Ishikawa (cell line): ENCODE results near the gene HOXB5.

Experiments used
- CEBPB ChIP-seq: IDR thresholded peaks from 2 replicates; pipeline ENCODE4 v1.6.1; 2012
- CREB1 ChIP-seq: IDR thresholded peaks from 2 replicates; pipeline ENCODE4 v1.6.1; 2012; ENCODE audit warnings: low read depth
- EGR1 ChIP-seq: IDR thresholded peaks from 2 replicates; pipeline ENCODE4 v1.6.1; 2012
- EP300 ChIP-seq: IDR thresholded peaks from 2 replicates; pipeline ENCODE4 v1.6.1; 2012; ENCODE audit warnings: borderline replicate concordance
- FOXM1 ChIP-seq: IDR thresholded peaks from 2 replicates; pipeline ENCODE4 v1.6.1; 2012; ENCODE audit warnings: low read depth, borderline replicate concordance
- MAX ChIP-seq: IDR thresholded peaks from 2 replicates; pipeline ENCODE4 v1.6.1; 2012
- NFIC ChIP-seq: IDR thresholded peaks from 2 replicates; pipeline ENCODE4 v1.6.1; 2012
- RAD21 ChIP-seq: IDR thresholded peaks from 2 replicates; pipeline ENCODE4 v1.6.1; 2012; ENCODE audit warnings: low read depth
- TAF1 ChIP-seq: IDR thresholded peaks from 2 replicates; pipeline ENCODE4 v1.6.1; 2012; ENCODE audit warnings: low read depth, mild to moderate bottlenecking
- TCF12 ChIP-seq: IDR thresholded peaks from 2 replicates; pipeline ENCODE4 v1.6.1; 2012; ENCODE audit warnings: low read depth
- TEAD4 ChIP-seq: IDR thresholded peaks from 2 replicates; pipeline ENCODE4 v1.6.1; 2012
- YY1 ChIP-seq: IDR thresholded peaks from 2 replicates; pipeline ENCODE4 v1.6.1; 2012; ENCODE audit warnings: low read depth
- ZBTB7A ChIP-seq: IDR thresholded peaks from 2 replicates; pipeline ENCODE4 v1.6.1; 2012; ENCODE audit warnings: low read depth
- TF ChIP-seq, protein P1 (sequence below): IDR thresholded peaks from 2 replicates; pipeline ENCODE4 v1.6.1; 2012
- TF ChIP-seq, protein P2 (sequence below): IDR thresholded peaks from 2 replicates; pipeline ENCODE4 v1.6.1; 2012; ENCODE audit warnings: low read depth, mild to moderate bottlenecking

Gene HOXB5

GRCh38 chr17:48588528-48588927, 5.1 kb downstream of the HOXB5 start:
- TF ChIP-seq NFIC (no peak), FOXM1 (no peak), EGR1 (no peak)
- TF ChIP-seq, protein P1, sequence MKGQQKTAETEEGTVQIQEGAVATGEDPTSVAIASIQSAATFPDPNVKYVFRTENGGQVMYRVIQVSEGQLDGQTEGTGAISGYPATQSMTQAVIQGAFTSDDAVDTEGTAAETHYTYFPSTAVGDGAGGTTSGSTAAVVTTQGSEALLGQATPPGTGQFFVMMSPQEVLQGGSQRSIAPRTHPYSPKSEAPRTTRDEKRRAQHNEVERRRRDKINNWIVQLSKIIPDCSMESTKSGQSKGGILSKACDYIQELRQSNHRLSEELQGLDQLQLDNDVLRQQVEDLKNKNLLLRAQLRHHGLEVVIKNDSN = no peak

GRCh38 chr17:48588074-48588415, 5.5 kb downstream of the HOXB5 start:
- no peak for TF ChIP-seq TEAD4
- TF ChIP-seq RAD21 = no peak

- TF ChIP-seq, protein P1 = no peak
- no peak; the same call in 1 of the 2 replicates for TF ChIP-seq MAX
- TF ChIP-seq NFIC = no peak
- TF ChIP-seq ZBTB7A = no peak
- TF ChIP-seq, protein P2, sequence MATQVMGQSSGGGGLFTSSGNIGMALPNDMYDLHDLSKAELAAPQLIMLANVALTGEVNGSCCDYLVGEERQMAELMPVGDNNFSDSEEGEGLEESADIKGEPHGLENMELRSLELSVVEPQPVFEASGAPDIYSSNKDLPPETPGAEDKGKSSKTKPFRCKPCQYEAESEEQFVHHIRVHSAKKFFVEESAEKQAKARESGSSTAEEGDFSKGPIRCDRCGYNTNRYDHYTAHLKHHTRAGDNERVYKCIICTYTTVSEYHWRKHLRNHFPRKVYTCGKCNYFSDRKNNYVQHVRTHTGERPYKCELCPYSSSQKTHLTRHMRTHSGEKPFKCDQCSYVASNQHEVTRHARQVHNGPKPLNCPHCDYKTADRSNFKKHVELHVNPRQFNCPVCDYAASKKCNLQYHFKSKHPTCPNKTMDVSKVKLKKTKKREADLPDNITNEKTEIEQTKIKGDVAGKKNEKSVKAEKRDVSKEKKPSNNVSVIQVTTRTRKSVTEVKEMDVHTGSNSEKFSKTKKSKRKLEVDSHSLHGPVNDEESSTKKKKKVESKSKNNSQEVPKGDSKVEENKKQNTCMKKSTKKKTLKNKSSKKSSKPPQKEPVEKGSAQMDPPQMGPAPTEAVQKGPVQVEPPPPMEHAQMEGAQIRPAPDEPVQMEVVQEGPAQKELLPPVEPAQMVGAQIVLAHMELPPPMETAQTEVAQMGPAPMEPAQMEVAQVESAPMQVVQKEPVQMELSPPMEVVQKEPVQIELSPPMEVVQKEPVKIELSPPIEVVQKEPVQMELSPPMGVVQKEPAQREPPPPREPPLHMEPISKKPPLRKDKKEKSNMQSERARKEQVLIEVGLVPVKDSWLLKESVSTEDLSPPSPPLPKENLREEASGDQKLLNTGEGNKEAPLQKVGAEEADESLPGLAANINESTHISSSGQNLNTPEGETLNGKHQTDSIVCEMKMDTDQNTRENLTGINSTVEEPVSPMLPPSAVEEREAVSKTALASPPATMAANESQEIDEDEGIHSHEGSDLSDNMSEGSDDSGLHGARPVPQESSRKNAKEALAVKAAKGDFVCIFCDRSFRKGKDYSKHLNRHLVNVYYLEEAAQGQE = no peak
- TF ChIP-seq TEAD4 = no peak
- TF ChIP-seq EP300 = peak; percentile 81
- TF ChIP-seq EGR1 = no peak
- no peak for TF ChIP-seq TAF1
- no peak for TF ChIP-seq YY1
- peak; percentile 66; the same call in 1 of the 2 replicates for TF ChIP-seq TCF12
- TF ChIP-seq RAD21 = no peak
- TF ChIP-seq FOXM1 = peak; percentile 49; the same call in 1 of the 2 replicates
- no peak for TF ChIP-seq CEBPB
- TF ChIP-seq CREB1 = no peak
Measured at GRCh38 chr17:48587276-48588073, 6.1 kb downstream of the HOXB5 start.

GRCh38 chr17:48586355-48587258, 7.0 kb downstream of the HOXB5 start:
- TF ChIP-seq TEAD4 = no peak
- no peak for TF ChIP-seq TCF12
- TF ChIP-seq EGR1 = no peak
- TF ChIP-seq NFIC = no peak
- TF ChIP-seq, protein P1 = no peak
- no peak for TF ChIP-seq ZBTB7A
- no peak for TF ChIP-seq CREB1
- TF ChIP-seq, protein P2 = no peak
- TF ChIP-seq TAF1 = no peak
- no peak for TF ChIP-seq FOXM1
- no peak for TF ChIP-seq EP300
- no peak for TF ChIP-seq MAX
- no peak for TF ChIP-seq YY1
- no peak for TF ChIP-seq RAD21
- TF ChIP-seq CEBPB = no peak

DNA sequence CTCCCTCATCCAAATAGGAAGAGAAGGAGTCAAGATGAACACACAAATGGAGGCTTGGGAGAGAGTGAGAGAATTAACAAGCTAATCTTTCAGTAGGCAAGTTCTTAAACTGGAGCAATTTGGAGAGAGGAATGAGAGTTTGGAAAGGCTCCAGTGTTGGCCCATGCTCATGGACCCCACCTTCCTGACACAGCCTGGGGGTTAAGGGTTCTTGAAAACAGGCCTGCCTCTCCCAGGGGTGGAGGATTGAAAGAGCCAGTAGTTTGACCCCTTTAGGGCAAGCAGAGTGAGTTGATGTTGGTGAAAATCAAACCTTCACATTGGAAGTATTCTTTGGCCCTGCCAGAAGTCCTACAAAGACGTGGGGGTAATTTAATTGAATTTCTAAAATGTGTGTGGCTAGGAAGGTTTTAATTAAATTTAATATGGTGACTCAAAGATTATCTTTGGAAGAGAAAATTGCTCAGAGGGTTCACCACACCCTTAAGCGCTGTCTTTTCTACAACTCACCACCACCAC, 9.3 kb downstream of the HOXB5 start:
- TF ChIP-seq TEAD4 = no peak
- no peak for TF ChIP-seq TCF12
- no peak for TF ChIP-seq ZBTB7A
- no peak for TF ChIP-seq TAF1
- TF ChIP-seq YY1 = no peak
- no peak for TF ChIP-seq EP300
- TF ChIP-seq FOXM1 = no peak
- TF ChIP-seq, protein P1 = no peak
- TF ChIP-seq CREB1 = no peak
- TF ChIP-seq NFIC = no peak
